RWPE2 (cell line): ENCODE results near the gene EEF1E1.

ENCODE experiments used
- ATAC-seq: fragments of 200-7000 bp; cut with Tn5 transposase; 3 replicates; pipeline ENCODE4 v1.9.1; 2021; ENCODE audit warnings: low read depth
- DNase-seq: peaks from one replicate; pipeline ENCODE4 v3.0.0-alpha.2; 2020; ENCODE audit warnings: low spot score
- H3K27ac ChIP-seq: fragments of 450-650 bp; 2 replicates; pipeline ENCODE4 v1.5.1; 2017; ENCODE audit warnings: mild to moderate bottlenecking; ENCODE audit not compliant: poor library complexity, severe bottlenecking
- H3K27me3 ChIP-seq: fragments of 250-450 bp; sonication (Bioruptor Pico); 2 replicates; pipeline ENCODE4 v1.5.1; 2021; ENCODE audit warnings: mild to moderate bottlenecking, moderate library complexity; ENCODE audit not compliant: insufficient read depth, poor library complexity, severe bottlenecking
- H3K36me3 ChIP-seq: fragments of 250-450 bp; sonication (Bioruptor Pico); 2 replicates; pipeline ENCODE4 v1.5.1; 2020; ENCODE audit warnings: low read depth, mild to moderate bottlenecking, moderate library complexity
- H3K4me1 ChIP-seq: fragments of 250-450 bp; sonication (Bioruptor Pico); 2 replicates; pipeline ENCODE4 v1.5.1; 2021; ENCODE audit warnings: mild to moderate bottlenecking, moderate library complexity; ENCODE audit not compliant: insufficient read depth, poor library complexity, severe bottlenecking
- H3K4me3 ChIP-seq: fragments of 250-450 bp; sonication (Bioruptor Pico); 2 replicates; pipeline ENCODE4 v1.5.1; 2021; ENCODE audit warnings: mild to moderate bottlenecking, moderate library complexity; ENCODE audit not compliant: severe bottlenecking
- H3K9me3 ChIP-seq: fragments of 250-450 bp; sonication (Bioruptor Pico); 2 replicates; pipeline ENCODE4 v1.5.1; 2021; ENCODE audit warnings: mild to moderate bottlenecking, moderate library complexity; ENCODE audit not compliant: severe bottlenecking
- TF ChIP-seq, protein P1 (sequence below): fragments of 450-650 bp; IDR thresholded peaks from one replicate; pipeline ENCODE4 v1.5.1; 2017; ENCODE audit warnings: mild to moderate bottlenecking, moderate library complexity; ENCODE audit not compliant: poor library complexity, severe bottlenecking

The EEF1E1 gene

DNA sequence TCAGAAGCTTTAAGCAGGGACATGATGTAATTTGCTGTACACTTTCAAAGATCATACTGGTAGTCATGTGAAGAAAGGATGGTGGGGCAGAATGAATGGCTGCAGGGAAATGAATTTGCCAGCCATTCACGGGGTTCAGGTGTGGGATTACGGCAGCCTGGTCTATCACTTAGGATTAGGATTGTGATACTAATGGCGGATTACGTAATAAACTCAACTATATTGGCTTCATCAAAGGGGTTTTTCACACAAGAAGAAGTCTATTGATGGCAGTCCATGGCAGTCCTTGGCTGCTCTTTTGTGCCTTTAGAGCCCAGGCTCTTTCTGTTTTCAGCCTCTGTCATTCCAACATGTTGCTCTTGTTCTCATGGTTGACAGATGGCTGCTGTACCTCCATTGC, 12.6 kb upstream of the EEF1E1 start:
- Histone ChIP-seq H3K4me1 (no peaks in the 10 kb centered on the region), H3K4me3 (no peak overlapping the region), H3K9me3 (no peaks in the 10 kb centered on the region), H3K27me3 (no peaks in the 10 kb centered on the region), H3K27ac (no peak overlapping the region), H3K36me3 (no peaks in the 10 kb centered on the region)
- DNase-seq (no peak), ATAC-seq (no peak)
- TF ChIP-seq, protein P1, sequence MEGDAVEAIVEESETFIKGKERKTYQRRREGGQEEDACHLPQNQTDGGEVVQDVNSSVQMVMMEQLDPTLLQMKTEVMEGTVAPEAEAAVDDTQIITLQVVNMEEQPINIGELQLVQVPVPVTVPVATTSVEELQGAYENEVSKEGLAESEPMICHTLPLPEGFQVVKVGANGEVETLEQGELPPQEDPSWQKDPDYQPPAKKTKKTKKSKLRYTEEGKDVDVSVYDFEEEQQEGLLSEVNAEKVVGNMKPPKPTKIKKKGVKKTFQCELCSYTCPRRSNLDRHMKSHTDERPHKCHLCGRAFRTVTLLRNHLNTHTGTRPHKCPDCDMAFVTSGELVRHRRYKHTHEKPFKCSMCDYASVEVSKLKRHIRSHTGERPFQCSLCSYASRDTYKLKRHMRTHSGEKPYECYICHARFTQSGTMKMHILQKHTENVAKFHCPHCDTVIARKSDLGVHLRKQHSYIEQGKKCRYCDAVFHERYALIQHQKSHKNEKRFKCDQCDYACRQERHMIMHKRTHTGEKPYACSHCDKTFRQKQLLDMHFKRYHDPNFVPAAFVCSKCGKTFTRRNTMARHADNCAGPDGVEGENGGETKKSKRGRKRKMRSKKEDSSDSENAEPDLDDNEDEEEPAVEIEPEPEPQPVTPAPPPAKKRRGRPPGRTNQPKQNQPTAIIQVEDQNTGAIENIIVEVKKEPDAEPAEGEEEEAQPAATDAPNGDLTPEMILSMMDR = no peak

DNA sequence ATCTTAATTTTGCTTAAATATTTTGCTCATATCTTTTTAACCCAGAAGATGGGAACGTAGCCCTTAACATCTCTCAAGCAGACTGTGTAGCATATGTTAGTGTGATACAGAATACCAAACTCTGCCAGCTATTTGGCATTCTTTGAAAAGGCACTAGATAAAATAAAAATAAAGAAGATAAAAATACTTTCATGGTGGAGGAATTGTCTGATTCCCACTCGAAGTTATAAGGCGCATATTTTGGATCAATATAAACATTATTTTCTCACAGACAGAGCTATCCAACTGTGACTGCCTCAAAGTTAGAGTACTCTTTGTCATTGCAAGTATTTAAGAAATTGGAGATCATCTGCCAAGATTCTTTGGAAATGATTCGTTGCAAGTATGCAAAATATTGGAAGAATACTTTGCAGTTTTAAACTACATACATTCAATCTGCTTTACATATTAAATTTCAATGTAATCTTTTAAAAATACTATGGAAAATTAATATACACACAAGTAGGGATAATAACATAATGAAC, 10.8 kb upstream of the EEF1E1 start:
- ATAC-seq (no peak), DNase-seq (no peak)
- Histone ChIP-seq H3K9me3 (no peaks in the 10 kb centered on the region), H3K4me1 (peaks cover 4% of the 10 kb centered on the region), H3K27ac (no peak overlapping the region), H3K4me3 (no peak overlapping the region), H3K27me3 (no peaks in the 10 kb centered on the region), H3K36me3 (no peaks in the 10 kb centered on the region)
- TF ChIP-seq, protein P1 = no peak

DNA sequence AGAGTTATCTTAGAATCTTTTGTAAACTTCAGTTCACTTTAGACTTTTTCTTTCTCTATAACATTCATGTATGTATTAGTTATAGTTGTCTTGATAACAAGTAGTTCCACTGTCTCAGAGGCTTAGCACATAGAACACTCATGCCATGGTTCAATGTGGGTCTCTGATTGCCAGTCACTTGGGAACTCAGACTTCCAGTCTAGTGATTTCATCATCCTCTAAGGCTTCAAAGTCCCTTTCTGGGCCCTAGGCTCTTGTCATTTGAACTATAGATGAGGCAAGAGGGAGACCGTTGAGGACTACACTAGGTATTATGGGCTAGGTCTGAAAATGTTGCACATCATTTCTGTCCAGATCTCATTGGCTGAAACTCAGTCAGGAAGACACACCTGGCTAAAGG, 8.4 kb upstream of the EEF1E1 start:
- TF ChIP-seq, protein P1 = no peak
- peaks cover 10% of the 10 kb centered on the region for H3K4me1 ChIP-seq
- H3K4me3 ChIP-seq = no peak overlapping the region

DNA sequence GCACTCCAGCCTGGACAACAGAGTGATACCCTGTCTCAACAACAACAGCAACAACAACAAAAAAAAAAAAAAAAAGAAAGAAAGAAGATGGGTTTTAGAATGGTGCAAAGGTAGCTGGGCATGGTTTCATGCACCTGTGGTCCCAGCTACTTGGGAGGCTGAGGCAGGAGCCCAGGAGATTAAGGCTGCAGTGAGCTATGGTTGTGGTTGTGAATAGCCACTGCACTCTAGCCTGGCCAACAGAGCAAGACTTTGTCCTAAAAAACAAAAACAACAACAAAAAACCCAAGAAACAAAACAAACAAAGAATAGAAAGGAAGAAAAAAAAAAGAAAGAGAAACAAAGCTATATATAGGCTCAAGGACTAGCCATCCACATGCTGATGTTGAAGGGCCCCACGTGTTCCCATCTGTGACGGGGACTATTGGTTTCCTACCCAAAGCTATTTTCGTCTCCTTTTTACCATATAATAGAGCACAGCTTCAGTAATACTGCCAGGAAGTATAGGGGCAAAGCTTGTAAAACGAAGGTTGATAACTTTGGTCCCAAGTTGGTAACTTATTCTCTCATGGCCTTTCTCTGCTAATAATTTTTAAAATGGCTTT, 7.9 kb upstream of the EEF1E1 start:
- H3K27me3 ChIP-seq = no peaks in the 10 kb centered on the region
- peaks cover 10% of the 10 kb centered on the region for H3K4me1 ChIP-seq
- no peaks in the 10 kb centered on the region for H3K9me3 ChIP-seq
- DNase-seq (no peak), ATAC-seq (no peak)
- no peak overlapping the region for H3K27ac ChIP-seq
- no peaks in the 10 kb centered on the region for H3K36me3 ChIP-seq
- TF ChIP-seq, protein P1 = no peak
- no peak overlapping the region for H3K4me3 ChIP-seq

More for the DNA sequence above, 8.4 kb upstream of the EEF1E1 start:
- no peak for ATAC-seq
- no peaks in the 10 kb centered on the region for H3K27me3 ChIP-seq
- no peaks in the 10 kb centered on the region for H3K36me3 ChIP-seq
- no peak overlapping the region for H3K27ac ChIP-seq
- H3K9me3 ChIP-seq = no peaks in the 10 kb centered on the region
- DNase-seq = no peak
